Testis (tissue), 3 donors: ENCODE measurements around the gene GPD2. TPM values are rescaled to one million over a fixed set of nuclear protein-coding genes. Genes with fewer than 3 reads are reported as not detected.
"Not testable (repeated sequence)": the region's sequence is repeated elsewhere in the genome, so short reads cannot be mapped to it uniquely, and the experiment has no call there.

Experiments used
- DNase-seq: peaks from one replicate; pipeline ENCODE4 v3.0.0-alpha.2; 2019
- H3K27ac ChIP-seq, 2 donors: fragments of 200-600 bp; sonication (generic); one replicate each; pipeline ENCODE4 v1.5.1; 2019
- H3K27me3 ChIP-seq: fragments of 200-600 bp; sonication (generic); one replicate; pipeline ENCODE4 v1.5.1; 2019
- H3K36me3 ChIP-seq: fragments of 200-600 bp; sonication (generic); one replicate; pipeline ENCODE4 v1.5.1; 2017; ENCODE audit warnings: low read depth; ENCODE audit errors: missing control alignments
- H3K4me1 ChIP-seq: fragments of 200-600 bp; sonication (generic); one replicate; pipeline ENCODE4 v1.5.1; 2019
- H3K4me3 ChIP-seq, 2 donors: fragments of 200-600 bp; sonication (generic); one replicate each; pipeline ENCODE4 v1.5.1; 2017 to 2019
- H3K9me3 ChIP-seq: fragments of 200-600 bp; sonication (generic); one replicate; pipeline ENCODE4 v1.5.1; 2017
- POLR2A ChIP-seq: fragments of 450-650 bp; IDR thresholded peaks from one replicate; pipeline ENCODE4 v1.6.1; 2017; ENCODE audit warnings: antibody characterized with exemption, mild to moderate bottlenecking, moderate library complexity
- WGBS, 2 donors: methylation state at CpG; one replicate each; pipeline ENCODE4 v1.1.5; 2018; 5-methylcytosine and 5-hydroxymethylcytosine counted together
- intact Hi-C: fragments of 100-400 bp; cut with DNase I; formaldehyde crosslinking; loops from one replicate; pipeline ENCODE4 v1.15.1; 2023; ENCODE audit warnings: low total_unique reads
- polyA plus RNA-seq: library from polyadenylated mRNA; stranded (reverse); fragments of 350-450 nt; fragmentation: Illumina TruSeq; extraction: RNeasy Lipid Tissue Mini Kit (QIAGEN cat#74804); gene quantifications from one replicate; pipeline ENCODE4 v1.2.3, GENCODE V29; 2014; ENCODE audit warnings: low read depth, low replicate concordance; ENCODE audit not compliant: insufficient read depth
- total RNA-seq, 2 donors: library from RNA; depleted of rRNA; stranded (reverse); fragments of >200 nt; gene quantifications; one replicate each; pipeline ENCODE4 v1.2.3, GENCODE V29; 2016
- TF ChIP-seq, protein P1 (sequence below), 3 experiments: fragments of 450-650 bp in 2 of 3; fragments of 200-600 bp in 1 of 3; sonication (generic) in 1 of 3; IDR thresholded peaks; one replicate each; pipeline ENCODE4 v1.5.1; 2016 to 2019; ENCODE audit warnings: antibody characterized with exemption in 3 of 3, mild to moderate bottlenecking in 2 of 3, moderate library complexity in 1 of 3

GPD2 gene
- total and polyA plus RNA-seq, 3 donors from 2014 or later = 24.2 to 33.4 (median 25.8) TPM

DNA sequence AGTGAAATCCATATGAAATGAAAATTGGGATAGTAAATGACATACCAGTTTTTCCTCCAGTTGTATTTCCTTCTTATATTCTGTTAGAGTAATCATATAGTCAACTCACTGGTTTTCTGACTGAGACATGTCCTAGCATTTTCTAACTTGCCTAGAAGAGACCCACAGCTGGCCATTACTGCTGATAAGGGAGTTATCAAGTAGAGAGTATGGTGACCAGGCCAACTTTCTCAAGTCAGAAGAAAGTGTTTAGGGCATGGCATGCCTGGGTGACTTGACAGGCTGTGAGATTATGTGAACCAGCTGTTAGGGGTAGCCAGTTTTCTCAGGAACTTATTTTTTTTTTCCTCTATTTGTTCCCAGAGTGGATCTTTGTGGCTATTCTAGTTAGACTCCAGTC is 81.2 kb downstream of the GPD2 start:
- intact Hi-C loops = no loop called here
- Histone ChIP-seq H3K27me3 (no peaks in the 10 kb centered on the region), H3K27ac (no peak overlapping the region), H3K9me3 (no peaks in the 10 kb centered on the region), H3K4me3 (no peak overlapping the region), H3K36me3 (no peaks in the 10 kb centered on the region), H3K4me1 (no peaks in the 10 kb centered on the region)
- TF ChIP-seq POLR2A = no peak
- TF ChIP-seq, protein P1, sequence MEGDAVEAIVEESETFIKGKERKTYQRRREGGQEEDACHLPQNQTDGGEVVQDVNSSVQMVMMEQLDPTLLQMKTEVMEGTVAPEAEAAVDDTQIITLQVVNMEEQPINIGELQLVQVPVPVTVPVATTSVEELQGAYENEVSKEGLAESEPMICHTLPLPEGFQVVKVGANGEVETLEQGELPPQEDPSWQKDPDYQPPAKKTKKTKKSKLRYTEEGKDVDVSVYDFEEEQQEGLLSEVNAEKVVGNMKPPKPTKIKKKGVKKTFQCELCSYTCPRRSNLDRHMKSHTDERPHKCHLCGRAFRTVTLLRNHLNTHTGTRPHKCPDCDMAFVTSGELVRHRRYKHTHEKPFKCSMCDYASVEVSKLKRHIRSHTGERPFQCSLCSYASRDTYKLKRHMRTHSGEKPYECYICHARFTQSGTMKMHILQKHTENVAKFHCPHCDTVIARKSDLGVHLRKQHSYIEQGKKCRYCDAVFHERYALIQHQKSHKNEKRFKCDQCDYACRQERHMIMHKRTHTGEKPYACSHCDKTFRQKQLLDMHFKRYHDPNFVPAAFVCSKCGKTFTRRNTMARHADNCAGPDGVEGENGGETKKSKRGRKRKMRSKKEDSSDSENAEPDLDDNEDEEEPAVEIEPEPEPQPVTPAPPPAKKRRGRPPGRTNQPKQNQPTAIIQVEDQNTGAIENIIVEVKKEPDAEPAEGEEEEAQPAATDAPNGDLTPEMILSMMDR (IDR thresholded peaks at IDR 0.05) = no peak
- DNase-seq = no peak

DNA sequence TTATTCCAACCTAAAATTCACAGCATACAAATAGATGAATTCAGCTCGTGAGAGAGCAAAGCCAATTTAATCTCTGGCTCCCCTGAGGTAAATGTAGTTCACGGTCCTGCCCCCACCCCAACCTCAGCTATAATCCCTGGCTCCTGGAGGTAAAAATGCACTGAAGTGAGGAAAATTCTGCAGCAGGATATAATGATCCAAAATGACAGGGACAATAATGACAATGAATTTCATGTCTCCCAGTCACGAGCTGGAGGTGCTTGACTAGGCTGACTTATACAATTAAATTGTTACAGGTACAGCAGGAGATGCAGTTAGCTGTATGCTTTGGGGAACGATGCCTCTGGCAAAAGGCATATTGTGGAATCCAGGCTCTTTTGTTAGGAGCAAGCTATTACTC is 82.0 kb downstream of the GPD2 start:
- TF ChIP-seq, protein P1 (IDR thresholded peaks at IDR 0.05) = no peak
- no peak for TF ChIP-seq POLR2A
- no peak for DNase-seq
- H3K9me3 ChIP-seq = no peaks in the 10 kb centered on the region

DNA sequence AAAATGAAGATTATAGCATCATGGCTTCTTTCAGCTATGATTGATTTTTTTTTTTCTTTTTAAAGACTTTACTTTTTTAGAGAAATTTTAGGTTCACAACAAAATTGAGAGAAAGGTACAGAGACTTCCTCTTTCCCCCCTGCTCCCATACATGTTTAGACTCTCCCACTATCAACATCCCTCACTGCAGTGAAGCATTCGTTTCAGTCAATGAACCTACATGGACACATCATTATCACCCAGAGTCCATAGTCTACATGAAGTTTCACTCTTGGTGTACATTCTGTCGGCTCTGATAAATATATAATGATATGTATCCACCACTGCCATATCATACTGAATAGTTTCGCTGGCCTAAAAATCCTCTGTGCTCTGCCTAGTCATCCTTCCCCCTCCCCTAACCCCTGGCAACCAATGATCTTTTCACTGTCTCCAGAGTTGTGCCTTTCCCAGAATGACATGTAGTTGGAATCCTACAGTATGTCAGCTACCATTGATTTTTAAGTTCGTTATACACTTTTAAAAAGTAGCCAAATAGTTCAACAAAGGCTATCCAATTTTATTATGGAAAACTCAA is 86.8 kb downstream of the GPD2 start:
- H3K4me3 ChIP-seq = no peak overlapping the region
- H3K9me3 ChIP-seq = no peaks in the 10 kb centered on the region
- DNase-seq = no peak
- TF ChIP-seq POLR2A = no peak
- TF ChIP-seq, protein P1 (IDR thresholded peaks at IDR 0.05) = no peak
- no peaks in the 10 kb centered on the region for H3K36me3 ChIP-seq
- WGBS, 2 donors = 91 to 96% methylated on average over 4 of the region's 4 CpGs
- no peak overlapping the region for H3K27ac ChIP-seq
- H3K27me3 ChIP-seq = no peaks in the 10 kb centered on the region
- intact Hi-C loops = no loop called here
- no peaks in the 10 kb centered on the region for H3K4me1 ChIP-seq

More for the DNA sequence above, 82.0 kb downstream of the GPD2 start:
- no peak overlapping the region for H3K27ac ChIP-seq
- 91 to 94% methylated on average over 4 of the region's 4 CpGs for WGBS, 2 donors
- H3K4me3 ChIP-seq = no peak overlapping the region
- no peaks in the 10 kb centered on the region for H3K36me3 ChIP-seq
- intact Hi-C loops = no loop called here
- H3K4me1 ChIP-seq = no peaks in the 10 kb centered on the region
- no peaks in the 10 kb centered on the region for H3K27me3 ChIP-seq

DNA sequence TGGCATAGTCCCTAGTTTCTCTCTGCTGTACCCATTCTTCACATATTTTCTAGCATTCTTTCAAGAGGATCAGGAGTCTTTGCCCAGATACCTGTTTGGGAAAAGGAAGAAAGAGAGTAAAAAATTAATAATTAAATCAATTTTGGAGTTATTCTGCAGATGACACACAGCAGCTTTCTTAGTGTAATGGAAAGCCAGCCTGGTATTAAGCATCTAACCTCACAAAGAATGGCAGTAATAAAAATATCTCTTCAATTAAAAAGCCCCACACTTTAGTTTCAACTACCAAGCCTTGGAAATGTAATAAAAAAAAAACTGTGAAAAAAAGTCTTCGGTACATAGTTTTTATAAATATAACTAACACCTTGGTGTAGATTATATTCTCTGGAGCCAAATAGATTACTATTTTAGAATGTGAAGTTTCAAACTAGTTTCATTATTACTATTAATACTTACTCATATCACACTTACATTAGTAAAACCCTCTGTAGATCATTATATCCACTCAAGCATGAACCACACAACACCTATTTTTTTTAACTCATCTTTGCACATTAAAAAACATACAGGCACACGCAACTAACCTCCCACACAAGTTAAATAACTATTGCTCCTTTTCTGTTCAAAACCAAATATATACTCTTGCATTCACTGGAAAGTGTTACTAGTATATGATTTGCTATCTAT is 90.9 kb downstream of the GPD2 start:
- DNase-seq = no peak
- H3K4me1 ChIP-seq = no peaks in the 10 kb centered on the region
- intact Hi-C loops = no loop called here
- WGBS, 2 donors = 92 to 93% methylated on average over 2 of the region's 2 CpGs
- H3K9me3 ChIP-seq = no peaks in the 10 kb centered on the region
- no peaks in the 10 kb centered on the region for H3K36me3 ChIP-seq
- H3K4me3 ChIP-seq = no peak overlapping the region
- H3K27me3 ChIP-seq = no peaks in the 10 kb centered on the region
- no peak overlapping the region for H3K27ac ChIP-seq
- TF ChIP-seq, protein P1 (IDR thresholded peaks at IDR 0.05) = no peak

DNA sequence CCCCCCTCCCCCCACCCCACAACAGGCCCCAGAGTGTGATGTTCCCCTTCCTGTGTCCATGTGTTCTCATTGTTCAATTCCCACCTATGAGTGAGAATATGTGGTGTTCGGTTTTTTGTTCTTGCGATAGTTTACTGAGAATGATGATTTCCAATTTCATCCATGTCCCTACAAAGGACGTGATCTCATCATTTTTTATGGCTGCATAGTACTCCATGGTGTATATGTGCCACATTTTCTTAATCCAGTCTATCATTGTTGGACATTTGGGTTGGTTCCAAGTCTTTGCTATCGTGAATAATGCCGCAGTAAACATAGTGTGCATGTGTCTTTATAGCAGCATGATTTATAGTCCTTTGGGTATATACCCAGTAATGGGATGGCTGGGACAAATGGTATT is 92.4 kb downstream of the GPD2 start:
- H3K27ac ChIP-seq, H3K4me1 ChIP-seq, H3K9me3 ChIP-seq, DNase-seq, intact Hi-C loops, H3K4me3 ChIP-seq, H3K36me3 ChIP-seq, H3K27me3 ChIP-seq: not testable (repeated sequence)
- WGBS, 2 donors = 94 to 95% methylated on average over 5 of the region's 5 CpGs
